Muscle layer of colon (tissue), 2 donors: ENCODE measurements around the gene TTC39A.
"Not testable (repeated sequence)": the region's sequence is repeated elsewhere in the genome, so short reads cannot be mapped to it uniquely, and the experiment has no call there.

ENCODE experiments used
- H3K27ac ChIP-seq: one replicate; pipeline ENCODE4 v1.7.0; 2013; ENCODE audit warnings: low read depth, mild to moderate bottlenecking, low read length, moderate library complexity
- H3K27me3 ChIP-seq, 2 donors: one replicate each; pipeline ENCODE4 v1.7.0; 2013; ENCODE audit warnings: low read length in 2 of 2, mild to moderate bottlenecking in 2 of 2; ENCODE audit not compliant: insufficient read depth in 2 of 2, control insufficient read depth in 1 of 2
- H3K36me3 ChIP-seq: one replicate; pipeline ENCODE4 v1.7.0; 2013; ENCODE audit warnings: mild to moderate bottlenecking, low read length; ENCODE audit not compliant: insufficient read depth
- H3K4me1 ChIP-seq: one replicate; pipeline ENCODE4 v1.7.0; 2013; ENCODE audit warnings: mild to moderate bottlenecking, low read length; ENCODE audit not compliant: insufficient read depth
- H3K4me3 ChIP-seq, 2 donors: one replicate each; pipeline ENCODE4 v1.7.0; 2013; ENCODE audit warnings: low read length in 2 of 2, low read depth in 1 of 2, mild to moderate bottlenecking in 1 of 2, moderate library complexity in 1 of 2
- H3K9ac ChIP-seq: one replicate; pipeline ENCODE4 v1.7.0; 2013; ENCODE audit warnings: low read length
- H3K9me3 ChIP-seq: one replicate; pipeline ENCODE4 v1.7.0; 2013; ENCODE audit warnings: mild to moderate bottlenecking, low read length
- donor health status: abdominal sarcoma.
- donor health status: Adenocarcinoma of cecum.

The TTC39A gene

DNA sequence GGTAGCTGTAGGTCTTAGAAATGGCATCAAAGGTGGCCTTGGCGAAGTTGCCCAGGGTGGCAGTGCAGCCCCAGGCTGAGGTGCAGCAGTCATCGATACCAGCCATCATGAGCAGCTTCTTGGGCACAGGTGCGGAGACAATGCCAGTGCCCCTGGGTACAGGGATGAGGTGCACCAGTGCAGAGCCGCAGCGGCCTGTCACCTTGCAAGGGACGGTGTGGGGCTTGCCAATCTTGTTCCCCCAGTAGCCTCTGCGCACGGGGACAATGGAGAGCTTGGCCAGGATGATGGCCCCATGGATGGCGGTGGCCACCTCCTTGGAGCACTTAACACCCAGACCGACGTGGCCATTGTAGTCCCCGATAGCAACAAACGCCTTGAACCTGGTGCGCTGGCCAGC, 79.6 kb downstream of the TTC39A start:
- H3K4me1 ChIP-seq, H3K27ac ChIP-seq, H3K4me3 ChIP-seq, H3K36me3 ChIP-seq, H3K9ac ChIP-seq, H3K9me3 ChIP-seq, H3K27me3 ChIP-seq: not testable (repeated sequence)

DNA sequence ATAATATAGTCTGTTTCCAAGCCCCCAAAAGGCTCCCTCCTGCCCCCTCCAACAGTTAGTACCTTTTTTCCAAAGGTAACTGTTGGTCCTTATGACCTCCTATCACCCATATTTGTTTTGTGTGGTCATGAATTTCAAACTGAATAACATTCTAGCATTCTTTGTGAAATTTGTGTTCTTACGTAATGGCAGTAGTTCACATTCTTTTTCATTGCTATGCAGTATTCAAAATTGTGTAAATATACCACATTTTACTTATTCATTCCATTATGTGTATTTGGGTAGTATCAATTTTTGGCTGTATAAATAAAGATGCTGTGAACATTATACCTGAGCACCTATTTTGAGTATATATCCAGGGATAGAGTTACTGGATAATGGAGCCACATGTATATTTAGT, 80.9 kb downstream of the TTC39A start:
- H3K9me3 ChIP-seq: no peaks in the 10 kb centered on the region
- no peaks in the 10 kb centered on the region for H3K27me3 ChIP-seq
- no peaks in the 10 kb centered on the region for H3K36me3 ChIP-seq
- no peak overlapping the region for H3K4me3 ChIP-seq
- no peak overlapping the region for H3K27ac ChIP-seq
- peaks cover 5% of the 10 kb centered on the region for H3K4me1 ChIP-seq
- H3K9ac ChIP-seq: no peak overlapping the region

DNA sequence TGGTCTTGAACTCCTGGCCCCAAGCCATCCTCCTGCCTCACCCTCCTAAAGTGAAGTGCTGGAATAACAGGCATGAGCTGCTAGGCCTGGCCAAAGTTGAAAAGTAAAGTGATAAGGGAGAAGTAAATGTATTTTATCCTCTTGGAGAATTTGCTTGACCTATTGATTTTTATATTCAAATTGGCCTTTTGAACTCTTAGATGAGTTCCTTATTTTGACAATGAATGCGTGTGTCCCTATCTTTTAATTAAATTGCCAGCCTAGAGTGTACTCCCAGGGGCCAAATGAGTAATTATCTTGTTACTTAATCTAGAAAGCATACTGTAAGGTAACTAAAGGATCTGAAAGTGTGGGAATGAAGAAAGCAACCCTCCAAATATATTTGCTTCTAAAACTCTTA, 82.9 kb downstream of the TTC39A start:
- peaks cover 5% of the 10 kb centered on the region for H3K4me1 ChIP-seq

DNA sequence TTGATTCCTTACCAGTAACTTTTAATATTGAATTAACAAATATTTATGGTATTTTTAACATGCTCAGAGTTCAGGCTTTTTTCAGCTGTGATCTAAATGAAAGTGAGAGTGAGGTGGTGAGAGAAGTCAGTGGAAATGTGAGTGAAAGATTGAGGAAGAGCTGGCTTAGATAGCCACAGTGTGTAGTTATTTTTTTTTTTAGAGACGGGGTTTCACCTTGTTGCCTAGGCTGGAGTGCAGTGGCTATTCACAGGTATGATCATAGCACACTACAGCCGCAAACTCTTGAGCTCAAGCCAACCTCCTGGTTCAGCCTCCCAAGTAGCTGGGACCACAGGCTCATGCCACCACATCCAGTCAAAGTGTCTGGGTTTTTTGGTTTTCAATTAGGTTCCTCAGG, 83.3 kb downstream of the TTC39A start:
- Histone ChIP-seq H3K9ac (no peak overlapping the region), H3K9me3 (no peaks in the 10 kb centered on the region), H3K36me3 (no peaks in the 10 kb centered on the region), H3K4me1 (peaks cover 5% of the 10 kb centered on the region), H3K4me3 (no peak overlapping the region), H3K27me3 (no peaks in the 10 kb centered on the region), H3K27ac (no peak overlapping the region)

More for the DNA sequence above, 82.9 kb downstream of the TTC39A start:
- H3K4me3 ChIP-seq: no peak overlapping the region
- no peaks in the 10 kb centered on the region for H3K27me3 ChIP-seq
- no peak overlapping the region for H3K27ac ChIP-seq
- H3K9me3 ChIP-seq: no peaks in the 10 kb centered on the region
- H3K36me3 ChIP-seq: no peaks in the 10 kb centered on the region
- no peak overlapping the region for H3K9ac ChIP-seq

DNA sequence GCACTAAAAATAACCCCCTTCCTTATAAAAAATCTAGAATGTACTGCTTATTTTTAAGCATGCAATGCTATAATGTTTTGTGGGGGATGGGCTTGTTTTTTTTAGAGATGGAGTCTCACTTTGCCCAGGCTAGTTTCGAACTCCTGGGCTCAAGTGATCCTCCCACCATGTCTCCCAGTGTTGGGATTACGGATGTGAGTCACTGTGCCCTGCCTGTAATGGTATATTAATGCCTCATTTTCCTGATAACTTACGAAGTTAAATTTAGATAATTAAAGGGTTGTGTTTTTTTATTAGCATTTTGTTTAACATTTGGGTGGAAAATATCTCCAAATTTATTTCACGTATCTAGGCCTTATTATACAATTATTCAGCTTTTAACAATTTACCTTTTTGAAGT, 87.8 kb downstream of the TTC39A start:
- no peaks in the 10 kb centered on the region for H3K36me3 ChIP-seq
- H3K27me3 ChIP-seq: no peaks in the 10 kb centered on the region
- H3K4me1 ChIP-seq: peaks cover 33% of the 10 kb centered on the region
- no peaks in the 10 kb centered on the region for H3K9me3 ChIP-seq
- H3K9ac ChIP-seq: no peak overlapping the region
- H3K27ac ChIP-seq: no peak overlapping the region
- H3K4me3 ChIP-seq: no peak overlapping the region

DNA sequence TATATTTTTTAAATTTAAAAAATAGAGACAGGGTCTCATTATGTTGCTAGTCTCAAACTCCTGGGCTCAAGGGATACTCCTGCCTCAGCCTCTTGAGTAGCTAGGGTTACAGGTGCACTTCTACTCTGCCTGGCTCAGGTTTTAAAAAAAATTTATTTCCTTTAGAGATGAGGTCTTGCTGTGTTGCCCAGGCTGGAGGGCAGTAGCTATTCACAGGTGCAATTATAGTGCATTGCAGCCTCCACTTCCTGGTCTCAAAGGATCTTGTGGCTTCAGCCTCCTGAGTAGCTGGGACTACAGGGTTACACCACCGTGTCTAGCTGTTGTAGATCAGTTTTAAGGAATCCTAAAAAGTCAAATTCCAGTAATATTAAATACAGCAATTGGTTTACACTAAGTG, 89.2 kb downstream of the TTC39A start:
- H3K9ac ChIP-seq: no peak overlapping the region
- no peak overlapping the region for H3K4me3 ChIP-seq
- peaks cover 28% of the 10 kb centered on the region for H3K4me1 ChIP-seq
- no peak overlapping the region for H3K27ac ChIP-seq
- no peaks in the 10 kb centered on the region for H3K27me3 ChIP-seq
- H3K9me3 ChIP-seq: no peaks in the 10 kb centered on the region
- no peaks in the 10 kb centered on the region for H3K36me3 ChIP-seq

DNA sequence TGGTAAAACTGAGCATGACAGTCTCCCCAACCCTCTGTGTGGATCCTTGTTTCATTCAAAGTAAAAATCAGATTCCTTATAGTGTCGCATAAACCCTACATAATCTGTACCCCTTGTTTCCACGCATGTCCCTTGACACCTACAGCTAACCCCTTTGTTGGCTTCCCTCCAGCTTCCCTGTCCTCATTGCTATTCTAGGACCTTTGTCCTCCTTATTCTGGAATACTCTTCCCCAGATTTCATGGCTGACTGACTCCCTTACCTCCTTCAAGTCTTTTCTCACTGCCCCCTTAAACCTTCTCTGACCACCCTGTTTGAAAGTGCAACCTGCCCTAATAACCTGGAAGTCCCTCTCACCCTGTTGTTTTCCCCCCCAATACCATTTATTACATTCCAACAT, 90.3 kb downstream of the TTC39A start:
- H3K9ac ChIP-seq: no peak overlapping the region
- H3K27me3 ChIP-seq: no peaks in the 10 kb centered on the region
- H3K4me3 ChIP-seq: no peak overlapping the region
- H3K4me1 ChIP-seq: peaks cover 34% of the 10 kb centered on the region
- no peaks in the 10 kb centered on the region for H3K9me3 ChIP-seq
- H3K27ac ChIP-seq: no peak overlapping the region
- H3K36me3 ChIP-seq: no peaks in the 10 kb centered on the region

DNA sequence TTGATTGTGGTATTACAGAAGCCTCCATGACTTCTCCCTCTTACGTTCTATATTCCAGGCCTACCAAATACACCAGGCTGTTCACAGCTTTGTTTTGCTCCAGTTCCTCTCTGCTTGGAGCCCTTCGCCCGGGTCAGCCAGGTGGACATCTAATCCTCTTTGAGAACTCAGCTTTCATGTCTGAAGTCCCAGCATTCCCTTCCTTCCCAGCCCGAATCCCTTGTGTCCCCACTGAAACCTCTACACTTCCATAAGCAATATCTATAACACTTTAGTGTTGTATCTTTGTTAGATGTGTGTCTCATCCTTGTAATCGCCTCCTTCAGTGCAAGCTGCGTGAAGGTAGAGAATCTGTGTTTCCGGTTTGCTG, 92.3 kb downstream of the TTC39A start:
- Histone ChIP-seq H3K4me1 (peaks cover 38% of the 10 kb centered on the region), H3K4me3 (peak overlapping the region; percentile 90 to 96), H3K36me3 (no peaks in the 10 kb centered on the region), H3K27me3 (no peaks in the 10 kb centered on the region), H3K27ac (peak overlapping the region; percentile 56), H3K9me3 (no peaks in the 10 kb centered on the region), H3K9ac (peak overlapping the region; percentile 66)

DNA sequence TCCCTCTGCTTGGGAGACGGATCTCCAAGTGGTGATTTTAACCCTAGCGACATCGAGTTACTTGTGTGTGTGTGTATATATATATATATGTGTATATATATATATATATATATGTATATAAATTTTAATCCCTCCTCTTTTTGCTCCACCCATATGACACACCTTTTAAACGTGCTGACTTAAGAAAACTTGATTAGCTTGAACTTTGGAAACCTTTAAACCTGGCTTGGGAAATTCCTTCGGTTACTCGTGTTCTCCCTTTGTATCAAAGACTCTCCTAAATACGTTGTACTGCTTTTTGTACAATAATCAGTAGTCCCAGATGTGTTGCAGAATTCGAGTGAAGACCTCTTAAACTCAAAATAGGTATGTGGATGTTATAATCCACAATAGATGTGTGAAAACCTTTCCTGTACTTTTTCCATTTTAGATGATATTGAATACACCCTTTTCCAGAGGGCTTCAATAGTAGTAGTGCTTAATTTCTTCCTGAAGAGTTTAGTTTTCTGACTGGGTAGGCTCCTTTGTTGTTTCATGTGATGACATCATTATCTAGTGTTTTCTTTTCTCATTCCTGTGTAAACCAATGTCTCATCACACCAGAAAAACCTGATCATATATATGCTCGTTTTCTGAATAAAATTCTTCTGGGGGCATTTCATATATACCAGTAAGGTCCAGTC, 92.9 kb downstream of the TTC39A start:
- Histone ChIP-seq H3K4me3 (peak overlapping the region; percentile 90 to 96), H3K9me3 (no peaks in the 10 kb centered on the region), H3K27ac (peak overlapping the region; percentile 99), H3K36me3 (no peaks in the 10 kb centered on the region), H3K27me3 (no peaks in the 10 kb centered on the region), H3K4me1 (peaks cover 38% of the 10 kb centered on the region), H3K9ac (peak overlapping the region; percentile 93)
